ENCODE results near the gene CRNKL1.
"Not testable (repeated sequence)": the region's sequence is repeated elsewhere in the genome, so short reads cannot be mapped to it uniquely, and the experiment has no call there.

The CRNKL1 gene

GRCh38 chr20:20010639-20011500 is 41.4 kb downstream of the CRNKL1 start:
- DNase-seq (ENCODE audit: low read depth) = no peak

- DNase-seq (ENCODE audit: low read depth) = no peak
Observed at GRCh38 chr20:20009784-20010253, 42.4 kb downstream of the CRNKL1 start.

- no peak for DNase-seq (ENCODE audit: low read depth)
Observed at GRCh38 chr20:20005342-20005741, 46.9 kb downstream of the CRNKL1 start.

GRCh38 chr20:20003955-20004322 is 48.3 kb downstream of the CRNKL1 start:
- not testable (repeated sequence) for DNase-seq (ENCODE audit: low read depth)

GRCh38 chr20:20003031-20003954 is 49.0 kb downstream of the CRNKL1 start:
- no peak for DNase-seq (ENCODE audit: low read depth)

GRCh38 chr20:20002101-20002998 is 49.9 kb downstream of the CRNKL1 start:
- no peak for DNase-seq (ENCODE audit: low read depth)

- no peak for DNase-seq (ENCODE audit: low read depth)
Observed at GRCh38 chr20:20000211-20000968, 51.9 kb downstream of the CRNKL1 start.

GRCh38 chr20:19998990-19999705 is 53.1 kb downstream of the CRNKL1 start:
- DNase-seq (ENCODE audit: low read depth) = no peak

- no peak for DNase-seq (ENCODE audit: low read depth)
Observed at GRCh38 chr20:19996917-19997316, 55.3 kb downstream of the CRNKL1 start.

- no peak for DNase-seq (ENCODE audit: low read depth)
Observed at GRCh38 chr20:19996222-19996621, 56.0 kb downstream of the CRNKL1 start.

- no peak for DNase-seq (ENCODE audit: low read depth)
Observed at GRCh38 chr20:19995220-19995863, 56.9 kb downstream of the CRNKL1 start.

- no peak for DNase-seq (ENCODE audit: low read depth)
Observed at GRCh38 chr20:19993958-19994669, 58.2 kb downstream of the CRNKL1 start.

GRCh38 chr20:19992996-19993908 is 59.0 kb downstream of the CRNKL1 start:
- DNase-seq (ENCODE audit: low read depth) = no peak

GRCh38 chr20:19991854-19992253 is 60.4 kb downstream of the CRNKL1 start:
- no peak for DNase-seq (ENCODE audit: low read depth)

GRCh38 chr20:19991308-19991707 is 61.0 kb downstream of the CRNKL1 start:
- DNase-seq (ENCODE audit: low read depth) = no peak

GRCh38 chr20:19990850-19991249 is 61.4 kb downstream of the CRNKL1 start:
- no peak for DNase-seq (ENCODE audit: low read depth)

- DNase-seq (ENCODE audit: low read depth) = no peak
Observed at GRCh38 chr20:19987046-19987445, 65.2 kb downstream of the CRNKL1 start.

GRCh38 chr20:19986419-19986818 is 65.8 kb downstream of the CRNKL1 start:
- DNase-seq (ENCODE audit: low read depth) = no peak

Measured in stimulated activated CD8-positive, alpha-beta memory T cell treated with anti-CD3 and anti-CD28 coated beads, Interleukin-7, amount 100 ng/mL, for 24 hours (primary cell).